Smooth muscle cell (in vitro differentiated cells): ENCODE data around the gene TREX2. TPM values are rescaled to one million over a fixed set of nuclear protein-coding genes. Genes with fewer than 3 reads are reported as not detected.

Source experiments
- DNase-seq: peaks from one replicate; lab custom pipeline; 2025; ENCODE audit not compliant: unreplicated experiment; lab: John Stamatoyannopoulos, UW
- H2AFZ ChIP-seq: fragments of 200-600 bp; sonication (generic); 2 replicates; pipeline ENCODE4 v1.6.0; 2016; ENCODE audit warnings: antibody characterized with exemption, low read depth, mild to moderate bottlenecking
- H3F3A ChIP-seq: fragments of 200-600 bp; sonication (generic); 2 replicates; pipeline ENCODE4 v1.6.0; 2017; ENCODE audit warnings: antibody characterized with exemption, low read depth
- H3K27ac ChIP-seq: fragments of 200-600 bp; sonication (generic); 2 replicates; pipeline ENCODE4 v1.5.1; 2016; ENCODE audit warnings: low read depth, mild to moderate bottlenecking
- H3K27me3 ChIP-seq: fragments of 200-600 bp; sonication (generic); 2 replicates; pipeline ENCODE4 v1.6.1; 2016; ENCODE audit warnings: low read depth, mild to moderate bottlenecking
- H3K36me3 ChIP-seq: fragments of 200-600 bp; sonication (generic); 2 replicates; pipeline ENCODE4 v1.5.1; 2016; ENCODE audit warnings: low read depth
- H3K4me1 ChIP-seq: fragments of 200-600 bp; sonication (generic); 2 replicates; pipeline ENCODE4 v1.5.1; 2016; ENCODE audit warnings: low read depth
- H3K4me2 ChIP-seq: fragments of 200-600 bp; sonication (generic); 2 replicates; pipeline ENCODE4 v1.6.0; 2016; ENCODE audit warnings: mild to moderate bottlenecking
- H3K4me3 ChIP-seq: fragments of 200-600 bp; sonication (generic); 2 replicates; pipeline ENCODE4 v1.5.1; 2016; ENCODE audit warnings: mild to moderate bottlenecking
- H3K79me2 ChIP-seq: fragments of 200-600 bp; sonication (generic); 2 replicates; pipeline ENCODE4 v1.6.0; 2016; ENCODE audit warnings: low read depth, mild to moderate bottlenecking
- H3K9ac ChIP-seq: fragments of 200-600 bp; sonication (generic); 2 replicates; pipeline ENCODE4 v1.6.0; 2016; ENCODE audit warnings: low read depth
- H3K9me3 ChIP-seq: fragments of 200-600 bp; sonication (generic); replicated peaks from 2 replicates; pipeline ENCODE4 v1.5.1; 2016; ENCODE audit warnings: low read depth
- H4K20me1 ChIP-seq: fragments of 200-600 bp; sonication (generic); 2 replicates; pipeline ENCODE4 v1.6.0; 2016; ENCODE audit warnings: low read depth
- WGBS: methylation state at CpG from one replicate; pipeline ENCODE4 v1.1.7; 2016; ENCODE audit warnings: low lambda C conversion rate; 5-methylcytosine and 5-hydroxymethylcytosine counted together
- polyA plus RNA-seq: library from polyadenylated mRNA; unstranded; fragments of >200 nt; fragmentation: Nextera tagmentation; extraction: Ambion mirVana; gene quantifications from 2 replicates; pipeline ENCODE4 v1.2.1, GENCODE V29; 2016
- total RNA-seq: library from RNA; depleted of rRNA; stranded (reverse); fragments of >200 nt; gene quantifications from 2 replicates; pipeline ENCODE4 v1.2.3, GENCODE V29; 2014
- TF ChIP-seq, protein P1 (sequence below): fragments of 200-600 bp; sonication (generic); IDR thresholded peaks from 2 replicates; pipeline ENCODE4 v1.5.1; 2017; ENCODE audit warnings: borderline replicate concordance, mild to moderate bottlenecking, antibody characterized with exemption; ENCODE audit not compliant: insufficient read depth, poor library complexity, severe bottlenecking

Gene TREX2
- total and polyA plus RNA-seq, 2 experiments from 2014 or later = 0.41 to 4.0 TPM

DNA sequence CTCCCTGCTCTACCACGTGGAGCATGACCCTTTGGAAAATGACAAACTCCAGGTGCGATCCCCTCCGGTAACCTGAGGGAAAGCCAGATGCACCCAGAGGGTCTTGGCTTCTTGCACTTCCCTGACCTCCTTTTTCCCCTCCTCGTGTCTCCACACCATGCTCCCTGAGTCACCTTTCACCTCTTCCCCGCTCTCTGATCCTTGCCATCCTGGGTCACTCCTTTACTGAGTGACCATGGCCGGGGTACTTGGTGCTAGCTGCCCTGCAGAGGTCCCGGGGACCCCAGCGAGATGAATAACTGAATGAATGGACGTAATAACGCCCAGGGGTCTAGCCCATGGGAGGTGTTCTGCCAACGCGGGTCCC, 35.0 kb downstream of the TREX2 start:
- DNase-seq = no peak
- no peaks in the 10 kb centered on the region for H3F3A ChIP-seq
- no peak overlapping the region for H2AFZ ChIP-seq
- H3K9me3 ChIP-seq = no peaks in the 10 kb centered on the region
- no peaks in the 10 kb centered on the region for H3K4me1 ChIP-seq
- 70% methylated on average over 12 of the region's 12 CpGs for WGBS
- no peaks in the 10 kb centered on the region for H3K36me3 ChIP-seq
- no peak overlapping the region for H3K27ac ChIP-seq
- no peaks in the 10 kb centered on the region for H3K79me2 ChIP-seq
- peak overlapping the region; percentile 55 for H3K4me3 ChIP-seq
- H4K20me1 ChIP-seq = no peaks in the 10 kb centered on the region
- H3K27me3 ChIP-seq = no peaks in the 10 kb centered on the region
- TF ChIP-seq, protein P1, sequence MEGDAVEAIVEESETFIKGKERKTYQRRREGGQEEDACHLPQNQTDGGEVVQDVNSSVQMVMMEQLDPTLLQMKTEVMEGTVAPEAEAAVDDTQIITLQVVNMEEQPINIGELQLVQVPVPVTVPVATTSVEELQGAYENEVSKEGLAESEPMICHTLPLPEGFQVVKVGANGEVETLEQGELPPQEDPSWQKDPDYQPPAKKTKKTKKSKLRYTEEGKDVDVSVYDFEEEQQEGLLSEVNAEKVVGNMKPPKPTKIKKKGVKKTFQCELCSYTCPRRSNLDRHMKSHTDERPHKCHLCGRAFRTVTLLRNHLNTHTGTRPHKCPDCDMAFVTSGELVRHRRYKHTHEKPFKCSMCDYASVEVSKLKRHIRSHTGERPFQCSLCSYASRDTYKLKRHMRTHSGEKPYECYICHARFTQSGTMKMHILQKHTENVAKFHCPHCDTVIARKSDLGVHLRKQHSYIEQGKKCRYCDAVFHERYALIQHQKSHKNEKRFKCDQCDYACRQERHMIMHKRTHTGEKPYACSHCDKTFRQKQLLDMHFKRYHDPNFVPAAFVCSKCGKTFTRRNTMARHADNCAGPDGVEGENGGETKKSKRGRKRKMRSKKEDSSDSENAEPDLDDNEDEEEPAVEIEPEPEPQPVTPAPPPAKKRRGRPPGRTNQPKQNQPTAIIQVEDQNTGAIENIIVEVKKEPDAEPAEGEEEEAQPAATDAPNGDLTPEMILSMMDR = no peak
- peak overlapping the region; percentile 88 for H3K4me2 ChIP-seq
- H3K9ac ChIP-seq = no peak overlapping the region

DNA sequence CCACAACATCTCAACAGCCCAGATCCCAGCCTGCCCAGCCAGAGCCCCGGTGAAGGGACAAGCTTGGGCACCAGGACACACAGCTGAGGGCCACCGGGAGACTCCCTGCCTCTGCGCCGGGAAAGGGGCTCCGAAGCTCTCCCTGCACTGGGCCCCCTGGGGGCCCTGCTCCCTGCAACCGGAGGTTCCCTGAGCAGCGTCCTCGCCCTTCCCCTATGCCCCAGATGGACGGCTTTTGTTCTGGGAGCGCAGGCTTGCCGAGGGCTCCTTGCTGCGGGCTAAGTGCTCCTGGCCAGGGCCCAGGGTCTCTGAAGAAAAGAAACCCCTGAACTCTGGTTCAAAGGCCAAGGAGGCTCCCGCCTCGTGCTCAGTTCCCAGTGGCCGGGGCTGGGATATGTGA, 35.5 kb downstream of the TREX2 start:
- H4K20me1 ChIP-seq = no peaks in the 10 kb centered on the region
- no peak overlapping the region for H3K4me3 ChIP-seq
- H3K36me3 ChIP-seq = no peaks in the 10 kb centered on the region
- no peaks in the 10 kb centered on the region for H3K27me3 ChIP-seq
- H3K79me2 ChIP-seq = no peaks in the 10 kb centered on the region
- H3F3A ChIP-seq = no peaks in the 10 kb centered on the region
- H3K9me3 ChIP-seq = no peaks in the 10 kb centered on the region
- H3K9ac ChIP-seq = no peak overlapping the region
- no peak overlapping the region for H2AFZ ChIP-seq
- DNase-seq = no peak
- TF ChIP-seq, protein P1 = no peak
- WGBS = 82% methylated on average over 15 of the region's 15 CpGs
- H3K27ac ChIP-seq = no peak overlapping the region
- no peaks in the 10 kb centered on the region for H3K4me1 ChIP-seq
- H3K4me2 ChIP-seq = no peak overlapping the region

DNA sequence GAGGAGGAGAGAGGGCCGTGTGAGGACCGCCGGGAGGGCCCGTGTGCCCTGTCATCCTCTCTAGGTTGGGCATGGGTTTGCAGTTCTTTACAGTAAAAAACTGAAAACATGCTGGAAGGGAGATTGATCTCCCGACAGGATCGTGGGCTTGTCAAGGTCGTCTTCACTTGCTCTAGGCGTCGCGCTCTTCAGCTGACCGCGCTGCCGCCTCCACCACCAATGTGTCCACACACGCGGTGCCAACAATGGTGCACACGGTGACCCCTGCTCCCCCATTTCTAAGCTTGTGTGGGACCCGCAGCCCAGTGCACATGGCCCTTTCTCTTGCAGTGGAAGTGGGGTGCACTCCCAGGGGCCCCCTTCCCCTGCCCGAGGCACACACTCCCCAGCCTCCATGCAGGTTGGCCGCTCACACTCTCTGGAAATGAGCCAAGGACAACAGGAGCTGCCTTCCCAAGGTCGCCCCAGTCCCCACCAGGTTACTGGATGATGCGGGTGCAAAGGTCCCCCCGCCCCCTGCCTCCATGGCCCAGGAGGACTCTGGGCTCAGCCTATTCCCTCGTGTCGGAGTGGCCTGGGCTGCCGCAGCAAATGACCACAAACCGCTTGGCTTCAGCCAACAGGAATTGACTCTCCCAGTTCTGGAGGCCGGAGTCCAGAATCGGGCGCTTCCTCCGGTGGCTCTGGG, 36.3 kb downstream of the TREX2 start:
- Histone ChIP-seq H3K4me1 (no peaks in the 10 kb centered on the region), H3K4me3 (no peak overlapping the region), H3K27me3 (no peaks in the 10 kb centered on the region), H3K36me3 (no peaks in the 10 kb centered on the region), H3K27ac (no peak overlapping the region), H3K9ac (no peak overlapping the region), H3F3A (no peaks in the 10 kb centered on the region), H3K4me2 (no peak overlapping the region), H2AFZ (no peak overlapping the region), H3K79me2 (no peaks in the 10 kb centered on the region), H3K9me3 (no peaks in the 10 kb centered on the region), H4K20me1 (no peaks in the 10 kb centered on the region)
- 92% methylated on average over 30 of the region's 30 CpGs for WGBS
- DNase-seq = no peak
- TF ChIP-seq, protein P1 = no peak

DNA sequence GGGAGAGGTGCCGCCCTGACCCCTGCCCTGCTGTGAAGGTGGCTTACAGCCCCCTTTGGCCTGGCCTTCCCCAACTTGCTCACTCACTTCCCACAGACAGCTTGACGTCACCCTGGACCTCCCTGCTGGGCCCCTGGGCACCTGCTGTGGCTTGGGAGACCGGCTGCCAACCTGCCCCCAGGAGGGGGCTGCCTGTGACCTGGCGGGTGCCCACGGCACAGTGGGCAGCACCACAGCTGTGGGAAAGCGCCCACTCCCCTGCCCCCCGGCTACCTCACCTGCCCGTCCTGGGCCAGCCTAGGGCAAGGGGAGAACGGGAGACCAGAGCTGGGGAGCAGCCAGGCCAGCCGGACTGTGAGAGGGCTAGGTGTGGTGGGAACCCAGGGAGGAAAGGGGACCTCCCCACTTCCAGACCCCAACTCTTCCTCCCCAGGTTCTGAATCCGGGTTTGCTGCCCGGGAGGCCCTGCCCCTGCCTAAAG, 36.9 kb downstream of the TREX2 start:
- Histone ChIP-seq H3K36me3 (no peaks in the 10 kb centered on the region), H2AFZ (no peak overlapping the region), H3K27ac (no peak overlapping the region), H3K9ac (no peak overlapping the region), H3K4me1 (no peaks in the 10 kb centered on the region), H4K20me1 (no peaks in the 10 kb centered on the region), H3K4me2 (no peak overlapping the region), H3F3A (no peaks in the 10 kb centered on the region), H3K4me3 (no peak overlapping the region), H3K9me3 (no peaks in the 10 kb centered on the region), H3K27me3 (no peaks in the 10 kb centered on the region), H3K79me2 (no peaks in the 10 kb centered on the region)
- TF ChIP-seq, protein P1 = no peak
- WGBS = 89% methylated on average over 12 of the region's 12 CpGs
- no peak for DNase-seq
